CD4-positive, alpha-beta T cell treated with Interferon alpha-2 for 1 hour (primary cell): ENCODE results near the gene C1orf141.
"Not testable (repeated sequence)": the region's sequence is repeated elsewhere in the genome, so short reads cannot be mapped to it uniquely, and the experiment has no call there.

ENCODE experiments used
- DNase-seq, 2 donors: peaks; one replicate each; pipeline ENCODE4 v3.0.0-alpha.2; 2020 to 2022

Gene C1orf141

GRCh38 chr1:67141832-67142231 lies 7.1 kb upstream of the C1orf141 start:
- DNase-seq, result not testable (repeated sequence)

GRCh38 chr1:67140460-67140859 lies 5.7 kb upstream of the C1orf141 start:
- no peak for DNase-seq

- no peak for DNase-seq
Observed at GRCh38 chr1:67138813-67139499, 4.2 kb upstream of the C1orf141 start.

- DNase-seq, result no peak
Observed at GRCh38 chr1:67137307-67137753, 2.6 kb upstream of the C1orf141 start.

GRCh38 chr1:67135354-67135753 lies 584 bp upstream of the C1orf141 start:
- no peak for DNase-seq

- no peak for DNase-seq
Observed at GRCh38 chr1:67133177-67133576, 1.6 kb downstream of the C1orf141 start.

- no peak for DNase-seq
Observed at GRCh38 chr1:67130673-67131072, 4.1 kb downstream of the C1orf141 start.

GRCh38 chr1:67126974-67127373 lies 7.8 kb downstream of the C1orf141 start:
- no peak for DNase-seq

- DNase-seq, result no peak
Observed at GRCh38 chr1:67126111-67126746, 8.5 kb downstream of the C1orf141 start.

- no peak for DNase-seq
Observed at GRCh38 chr1:67124455-67124854, 10.3 kb downstream of the C1orf141 start.

- no peak for DNase-seq
Observed at GRCh38 chr1:67120855-67121619, 13.7 kb downstream of the C1orf141 start.

GRCh38 chr1:67118646-67119045 lies 16.1 kb downstream of the C1orf141 start:
- DNase-seq, result no peak

- no peak for DNase-seq
Observed at GRCh38 chr1:67118191-67118590, 16.6 kb downstream of the C1orf141 start.

GRCh38 chr1:67114162-67114561 lies 20.6 kb downstream of the C1orf141 start:
- no peak for DNase-seq

- no peak for DNase-seq
Observed at GRCh38 chr1:67110352-67110751, 24.4 kb downstream of the C1orf141 start.

- no peak for DNase-seq
Observed at GRCh38 chr1:67105508-67105907, 29.3 kb downstream of the C1orf141 start.

GRCh38 chr1:67103548-67103947 lies 31.2 kb downstream of the C1orf141 start:
- no peak for DNase-seq

- no peak for DNase-seq
Observed at GRCh38 chr1:67100833-67101232, 33.9 kb downstream of the C1orf141 start.

GRCh38 chr1:67097305-67097704 lies 37.5 kb downstream of the C1orf141 start:
- DNase-seq, result no peak

- DNase-seq, result no peak
Observed at GRCh38 chr1:67094191-67094590, 40.6 kb downstream of the C1orf141 start.

GRCh38 chr1:67089685-67090208 lies 45.0 kb downstream of the C1orf141 start:
- no peak for DNase-seq

- no peak for DNase-seq
Observed at GRCh38 chr1:67088440-67088839, 46.3 kb downstream of the C1orf141 start.

GRCh38 chr1:67085326-67085725 lies 49.4 kb downstream of the C1orf141 start:
- DNase-seq, result no peak
